ENCODE results near the gene RFX1.

- TF ChIP-seq CTCF (IDR thresholded peaks at IDR 0.05; ENCODE audit: low read depth, low read length): no peak
- TF ChIP-seq, protein P1, sequence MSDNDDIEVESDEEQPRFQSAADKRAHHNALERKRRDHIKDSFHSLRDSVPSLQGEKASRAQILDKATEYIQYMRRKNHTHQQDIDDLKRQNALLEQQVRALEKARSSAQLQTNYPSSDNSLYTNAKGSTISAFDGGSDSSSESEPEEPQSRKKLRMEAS (IDR thresholded peaks at IDR 0.05; ENCODE audit: low read depth, low read length): no peak
- no peak for TF ChIP-seq MYC (IDR thresholded peaks at IDR 0.05; ENCODE audit: low read depth, low read length)
- no peak for TF ChIP-seq POLR2A (IDR thresholded peaks at IDR 0.05; ENCODE audit: extremely low read depth, insufficient read length)
These were observed 74.5 kb downstream of the RFX1 start for GRCh38 chr19:13931391-13932148.

Data from NB4 (cell line).